Activated B cell treated with CpG ODN at 0.5 μM for 24 hours (primary cell): ENCODE data around the gene NOP56. TPM values are rescaled to one million over a fixed set of nuclear protein-coding genes. Genes with fewer than 3 reads are reported as not detected.

ENCODE experiments used
- ATAC-seq: fragments of 200-7000 bp; cut with Tn5 transposase; one replicate; pipeline ENCODE4 v1.10.0; 2021; ENCODE audit warnings: low read depth, mild to moderate bottlenecking, moderate library complexity
- CTCF ChIA-PET: fragments of 350-600 bp; sonication (Branson Sonifier 250); formaldehyde crosslinking; loops from one replicate; lab custom pipeline; 2021; ENCODE audit warnings: antibody characterized with exemption; lab: Charles Lee
- POLR2A ChIA-PET: fragments of 350-600 bp; sonication (Branson Sonifier 250); formaldehyde crosslinking; loops from one replicate; lab custom pipeline; 2021; ENCODE audit warnings: antibody characterized with exemption; lab: Charles Lee
- DNase-seq: peaks from one replicate; pipeline ENCODE4 v3.0.0; 2022
- H3K27ac Mint-ChIP-seq: one replicate; pipeline ENCODE4 v1.8.0; 2020; ENCODE audit warnings: mixed read lengths
- H3K27me3 Mint-ChIP-seq: one replicate; pipeline ENCODE4 v1.8.0; 2021; ENCODE audit warnings: mixed read lengths
- H3K36me3 Mint-ChIP-seq: one replicate; pipeline ENCODE4 v1.8.0; 2021; ENCODE audit warnings: low read depth, mixed read lengths
- H3K4me1 Mint-ChIP-seq: one replicate; pipeline ENCODE4 v1.8.0; 2021; ENCODE audit warnings: mixed read lengths
- H3K4me3 Mint-ChIP-seq: one replicate; pipeline ENCODE4 v1.8.0; 2020; ENCODE audit warnings: mild to moderate bottlenecking, mixed read lengths
- H3K9me3 Mint-ChIP-seq: one replicate; pipeline ENCODE4 v1.8.0; 2020; ENCODE audit warnings: mixed read lengths
- intact Hi-C: fragments of 100-400 bp; cut with micrococcal nuclease; formaldehyde crosslinking; loops from one replicate; pipeline ENCODE4 v1.15.1; 2024
- total RNA-seq: library from RNA; stranded (reverse); gene quantifications from 2 replicates; pipeline ENCODE4 v1.2.3, GENCODE V29; 2022
- TF ChIP-seq, protein P1 (sequence below): fragments of 200-600 bp; IDR thresholded peaks from one replicate; pipeline ENCODE4 v1.8.0; 2022; ENCODE audit warnings: antibody characterized with exemption, mild to moderate bottlenecking

The NOP56 gene
- total RNA-seq, 1 donor from 2014 or later, result 327 TPM

GRCh38 chr20:2653556-2654383 is 1.3 kb downstream of the NOP56 start:
- ATAC-seq, result no peak
- CTCF ChIA-PET, result interaction anchor here (1.4 to 3.1 kb wide), 2 partner anchors 10 to 130 kb away, joined by 4 to 14 read pairs; partner anchors contain the start of gene IDH3B
- Mint-ChIP-seq H3K9me3 (no peaks in the 10 kb centered on the region), H3K36me3 (peaks cover 57% of the 10 kb centered on the region), H3K27me3 (no peaks in the 10 kb centered on the region), H3K4me1 (peaks cover 19% of the 10 kb centered on the region), H3K27ac (peak overlapping the region; percentile 93), H3K4me3 (peak overlapping the region; percentile 90)
- intact Hi-C loops, result loop anchor here (2.0 to 10.0 kb wide), 8 partner anchors 39 to 1536 kb away; partner anchors contain the start of genes EBF4, MRPS26, NSFL1C and PCED1A
- DNase-seq, result no peak
- POLR2A ChIA-PET, result interaction anchor here (0.6 to 6.4 kb wide), 9 partner anchors 11 to 446 kb away, joined by 3 to 162 read pairs (median 5); partner anchors contain the start of genes IDH3B, PCED1A, SNRPB and VPS16
- TF ChIP-seq, protein P1, sequence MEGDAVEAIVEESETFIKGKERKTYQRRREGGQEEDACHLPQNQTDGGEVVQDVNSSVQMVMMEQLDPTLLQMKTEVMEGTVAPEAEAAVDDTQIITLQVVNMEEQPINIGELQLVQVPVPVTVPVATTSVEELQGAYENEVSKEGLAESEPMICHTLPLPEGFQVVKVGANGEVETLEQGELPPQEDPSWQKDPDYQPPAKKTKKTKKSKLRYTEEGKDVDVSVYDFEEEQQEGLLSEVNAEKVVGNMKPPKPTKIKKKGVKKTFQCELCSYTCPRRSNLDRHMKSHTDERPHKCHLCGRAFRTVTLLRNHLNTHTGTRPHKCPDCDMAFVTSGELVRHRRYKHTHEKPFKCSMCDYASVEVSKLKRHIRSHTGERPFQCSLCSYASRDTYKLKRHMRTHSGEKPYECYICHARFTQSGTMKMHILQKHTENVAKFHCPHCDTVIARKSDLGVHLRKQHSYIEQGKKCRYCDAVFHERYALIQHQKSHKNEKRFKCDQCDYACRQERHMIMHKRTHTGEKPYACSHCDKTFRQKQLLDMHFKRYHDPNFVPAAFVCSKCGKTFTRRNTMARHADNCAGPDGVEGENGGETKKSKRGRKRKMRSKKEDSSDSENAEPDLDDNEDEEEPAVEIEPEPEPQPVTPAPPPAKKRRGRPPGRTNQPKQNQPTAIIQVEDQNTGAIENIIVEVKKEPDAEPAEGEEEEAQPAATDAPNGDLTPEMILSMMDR, result no peak

GRCh38 chr20:2654384-2654822 is 2.0 kb downstream of the NOP56 start:
- ChIA-PET CTCF (interaction anchor here (3.1 kb wide), 1 partner anchor 131 kb away, joined by 14 read pairs; no protein-coding TSS in a partner anchor), POLR2A (interaction anchor here (6.4 kb wide), 1 partner anchor 10 kb away, joined by 162 read pairs; the partner anchor contains the start of gene IDH3B)
- no peak for ATAC-seq
- TF ChIP-seq, protein P1, result no peak
- peaks cover 19% of the 10 kb centered on the region for H3K4me1 Mint-ChIP-seq
- no peaks in the 10 kb centered on the region for H3K27me3 Mint-ChIP-seq
- intact Hi-C loops, result loop anchor here (5.0 to 10.0 kb wide), 5 partner anchors 38 to 1537 kb away; partner anchors contain the start of genes EBF4, MRPS26, NSFL1C and PSMF1
- peaks cover 64% of the 10 kb centered on the region for H3K36me3 Mint-ChIP-seq
- H3K27ac Mint-ChIP-seq, result peak overlapping the region; percentile 41
- no peaks in the 10 kb centered on the region for H3K9me3 Mint-ChIP-seq
- H3K4me3 Mint-ChIP-seq, result peak overlapping the region; percentile 90
- DNase-seq, result no peak

DNA sequence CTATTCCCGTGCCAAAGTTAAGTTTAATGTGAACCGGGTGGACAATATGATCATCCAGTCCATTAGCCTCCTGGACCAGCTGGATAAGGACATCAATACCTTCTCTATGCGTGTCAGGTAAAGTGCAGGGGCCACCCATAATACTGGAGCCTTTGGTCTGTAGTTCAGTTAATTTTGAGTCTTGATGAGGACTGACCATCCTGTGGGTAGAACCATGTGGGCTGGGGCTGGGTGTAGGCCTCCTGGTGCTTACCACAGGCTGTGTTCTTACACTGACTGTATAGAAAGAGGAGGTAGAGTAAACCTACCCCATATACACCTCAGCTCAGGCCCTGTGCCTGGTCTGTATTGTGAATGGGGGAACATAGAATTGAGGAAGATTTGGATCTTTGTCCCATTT is 2.4 kb downstream of the NOP56 start:
- intact Hi-C loops, result loop anchor here (5.0 to 10.0 kb wide), 5 partner anchors 37 to 1538 kb away; partner anchors contain the start of genes EBF4, MRPS26, NSFL1C and PSMF1
- Mint-ChIP-seq H3K4me1 (peaks cover 19% of the 10 kb centered on the region), H3K9me3 (no peaks in the 10 kb centered on the region), H3K4me3 (peak overlapping the region; percentile 90), H3K27me3 (no peaks in the 10 kb centered on the region), H3K27ac (peak overlapping the region; percentile 41), H3K36me3 (peaks cover 68% of the 10 kb centered on the region)
- CTCF ChIA-PET, result no interaction called here
- ATAC-seq, result no peak
- POLR2A ChIA-PET, result interaction anchor here (6.4 kb wide), 1 partner anchor 10 kb away, joined by 162 read pairs; the partner anchor contains the start of gene IDH3B
- TF ChIP-seq, protein P1, result no peak
- no peak for DNase-seq

DNA sequence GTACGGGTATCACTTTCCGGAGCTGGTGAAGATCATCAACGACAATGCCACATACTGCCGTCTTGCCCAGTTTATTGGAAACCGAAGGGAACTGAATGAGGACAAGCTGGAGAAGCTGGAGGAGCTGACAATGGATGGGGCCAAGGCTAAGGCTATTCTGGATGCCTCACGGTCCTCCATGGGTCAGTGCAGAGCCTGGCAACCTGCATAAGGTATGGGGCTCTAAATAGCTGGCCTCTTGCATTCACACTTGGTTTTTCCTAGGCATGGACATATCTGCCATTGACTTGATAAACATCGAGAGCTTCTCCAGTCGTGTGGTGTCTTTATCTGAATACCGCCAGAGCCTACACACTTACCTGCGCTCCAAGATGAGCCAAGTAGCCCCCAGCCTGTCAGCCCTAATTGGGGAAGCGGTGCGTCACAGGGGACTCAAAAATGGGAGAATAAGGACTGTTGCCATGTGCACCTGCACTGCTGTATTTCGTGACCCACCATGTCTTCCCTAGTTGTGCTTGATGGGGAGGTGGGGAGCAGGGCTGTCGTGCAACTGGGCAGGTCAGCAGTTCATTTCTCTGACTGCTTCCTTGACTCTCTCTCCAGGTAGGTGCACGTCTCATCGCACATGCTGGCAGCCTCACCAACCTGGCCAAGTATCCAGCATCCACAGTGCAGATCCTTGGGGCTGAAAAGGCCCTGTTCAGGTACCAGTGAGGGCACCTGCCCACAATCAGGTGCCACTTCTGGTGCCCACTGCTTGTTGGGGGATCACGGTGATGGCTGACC is 3.1 kb downstream of the NOP56 start:
- peaks cover 75% of the 10 kb centered on the region for H3K36me3 Mint-ChIP-seq
- no peak overlapping the region for H3K4me3 Mint-ChIP-seq
- peaks cover 19% of the 10 kb centered on the region for H3K4me1 Mint-ChIP-seq
- TF ChIP-seq, protein P1, result no peak
- intact Hi-C loops, result loop anchor here (10.0 kb wide), 1 partner anchor 1191 kb away; the partner anchor contains the start of gene NSFL1C
- H3K9me3 Mint-ChIP-seq, result no peaks in the 10 kb centered on the region
- H3K27me3 Mint-ChIP-seq, result no peaks in the 10 kb centered on the region
- ATAC-seq, result no peak
- no peak overlapping the region for H3K27ac Mint-ChIP-seq
- ChIA-PET CTCF (no interaction called here), POLR2A (interaction anchor here (6.4 kb wide), 1 partner anchor 9 kb away, joined by 162 read pairs; the partner anchor contains the start of gene IDH3B)
- DNase-seq, result no peak
